Esophagus muscularis mucosa (tissue), 4 donors: ENCODE measurements around the gene RBMS3.

Experiments used
- EP300 ChIP-seq: sonication (generic); formaldehyde crosslinking; IDR thresholded peaks from one replicate; pipeline ENCODE4 v1.6.1; 2017; ENCODE audit warnings: antibody characterized with exemption
- POLR2A ChIP-seq: fragments of 450-650 bp; IDR thresholded peaks from one replicate; pipeline ENCODE4 v1.6.1; 2017; ENCODE audit warnings: antibody characterized with exemption, moderate library complexity, mild to moderate bottlenecking, low read depth
- POLR2AphosphoS5 ChIP-seq, 2 donors: sonication (generic); formaldehyde crosslinking; IDR thresholded peaks; one replicate each; pipeline ENCODE4 v1.6.1; 2017; ENCODE audit warnings: antibody characterized with exemption in 2 of 2
- TF ChIP-seq, protein P1 (sequence below), 3 experiments: fragments of 200-600 bp in 2 of 3; fragments of 450-650 bp in 1 of 3; sonication (generic) in 2 of 3; IDR thresholded peaks; one replicate each; pipeline ENCODE4 v1.5.1; 2017 to 2019; ENCODE audit warnings: antibody characterized with exemption in 3 of 3, mild to moderate bottlenecking in 2 of 3, moderate library complexity in 1 of 3

DNA sequence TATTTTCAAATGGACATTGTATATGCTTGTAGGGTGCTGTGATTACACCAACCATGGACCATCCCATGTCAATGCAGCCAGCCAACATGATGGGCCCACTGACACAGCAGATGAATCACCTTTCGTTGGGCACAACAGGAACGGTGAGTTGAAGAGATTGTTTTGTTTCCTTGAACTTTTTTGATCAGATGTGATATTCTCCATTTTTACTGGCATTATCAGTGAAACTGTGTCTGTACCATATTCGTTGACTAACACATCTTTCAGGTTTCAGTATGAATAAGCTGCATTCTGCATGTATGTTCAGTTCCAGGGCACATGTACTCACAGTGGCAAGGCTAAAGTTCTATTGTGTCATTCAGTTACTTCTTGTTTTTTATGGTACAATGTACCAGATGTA is 655.2 kb downstream of the RBMS3 start:
- no peak for TF ChIP-seq POLR2A
- TF ChIP-seq POLR2AphosphoS5 (IDR thresholded peaks at IDR 0.05), result no peak
- TF ChIP-seq, protein P1, sequence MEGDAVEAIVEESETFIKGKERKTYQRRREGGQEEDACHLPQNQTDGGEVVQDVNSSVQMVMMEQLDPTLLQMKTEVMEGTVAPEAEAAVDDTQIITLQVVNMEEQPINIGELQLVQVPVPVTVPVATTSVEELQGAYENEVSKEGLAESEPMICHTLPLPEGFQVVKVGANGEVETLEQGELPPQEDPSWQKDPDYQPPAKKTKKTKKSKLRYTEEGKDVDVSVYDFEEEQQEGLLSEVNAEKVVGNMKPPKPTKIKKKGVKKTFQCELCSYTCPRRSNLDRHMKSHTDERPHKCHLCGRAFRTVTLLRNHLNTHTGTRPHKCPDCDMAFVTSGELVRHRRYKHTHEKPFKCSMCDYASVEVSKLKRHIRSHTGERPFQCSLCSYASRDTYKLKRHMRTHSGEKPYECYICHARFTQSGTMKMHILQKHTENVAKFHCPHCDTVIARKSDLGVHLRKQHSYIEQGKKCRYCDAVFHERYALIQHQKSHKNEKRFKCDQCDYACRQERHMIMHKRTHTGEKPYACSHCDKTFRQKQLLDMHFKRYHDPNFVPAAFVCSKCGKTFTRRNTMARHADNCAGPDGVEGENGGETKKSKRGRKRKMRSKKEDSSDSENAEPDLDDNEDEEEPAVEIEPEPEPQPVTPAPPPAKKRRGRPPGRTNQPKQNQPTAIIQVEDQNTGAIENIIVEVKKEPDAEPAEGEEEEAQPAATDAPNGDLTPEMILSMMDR (IDR thresholded peaks at IDR 0.05), result no peak
- no peak for TF ChIP-seq EP300
